A549 (cell line): ENCODE results near the gene IFNA1. TPM values are rescaled to one million over a fixed set of nuclear protein-coding genes. Genes with fewer than 3 reads are reported as not detected.
A peak's percentile ranks its signal among the peaks of the same experiment; 100 is the strongest.

Experiments used
- ATAC-seq, 2 experiments: fragments of 200-7000 bp in 1 of 2; fragments of >200 bp in 1 of 2; cut with Nextera tagmentation in 1 of 2; cut with Tn5 transposase in 1 of 2; 3 replicates each; pipeline versions ENCODE4 v1.8.0 to v1.9.1; 2018 to 2020; ENCODE audit warnings: mild to moderate bottlenecking in 1 of 2, moderate library complexity in 1 of 2
- CTCF ChIA-PET: fragments of 300-600 bp; sonication (Branson Sonifier 250); formaldehyde crosslinking; extraction: SDS; loops from one replicate; lab custom pipeline; 2021; ENCODE audit warnings: antibody characterized with exemption, inconsistent platforms; lab: Yijun Ruan, JAX
- POLR2A ChIA-PET: fragments of 350-600 bp; formaldehyde crosslinking; extraction: SDS; loops from one replicate; lab custom pipeline; 2021; ENCODE audit warnings: antibody characterized with exemption, inconsistent platforms; lab: Yijun Ruan, JAX
- DNase-seq, 2 experiments: peaks; one replicate each; pipeline versions ENCODE4 v3.0.0 to v3.0.0-alpha.2; 2011 to 2016; ENCODE audit warnings: low read depth in 1 of 2, low spot score in 1 of 2
- FAIRE-seq: peaks from 2 replicates; lab custom pipeline; 2011; peaks lifted over from hg19 to GRCh38; lab: Jason Lieb, UNC
- H3K27ac ChIP-seq, 2 experiments: fragments of >200 bp; sonication (Bioruptor Twin); formaldehyde crosslinking; 3 replicates each; pipeline ENCODE4 v1.5.1; 2016 to 2017
- H3K4me1 ChIP-seq: fragments of >200 bp; sonication (Bioruptor Twin); formaldehyde crosslinking; 3 replicates; pipeline ENCODE4 v1.6.1; 2016
- H3K4me2 ChIP-seq: fragments of >200 bp; sonication (Bioruptor Twin); formaldehyde crosslinking; 3 replicates; pipeline ENCODE4 v1.6.1; 2016
- H3K4me3 ChIP-seq: fragments of >200 bp; sonication (Bioruptor Twin); formaldehyde crosslinking; 3 replicates; pipeline ENCODE4 v1.5.1; 2016
- H3K9me3 ChIP-seq: fragments of >200 bp; sonication (Bioruptor Twin); formaldehyde crosslinking; 3 replicates; pipeline ENCODE4 v1.6.1; 2016
- CTCF ChIP-seq: fragments of >200 bp; sonication (Bioruptor Twin); formaldehyde crosslinking; IDR thresholded peaks from 3 replicates; pipeline ENCODE4 v1.5.1; 2016
- GATA3 ChIP-seq: IDR thresholded peaks from 2 replicates; pipeline ENCODE4 v1.6.1; 2012; ENCODE audit warnings: borderline replicate concordance
- HOXA7 ChIP-seq: fragments of 250-450 bp; sonication (Bioruptor Pico); IDR thresholded peaks from 2 replicates; pipeline ENCODE4 v1.5.0; 2020; ENCODE audit warnings: mild to moderate bottlenecking, moderate library complexity
- KDM5A ChIP-seq: fragments of 200-600 bp; sonication (generic); IDR thresholded peaks from 2 replicates; pipeline ENCODE4 v1.6.1; 2016; ENCODE audit warnings: antibody characterized with exemption, mild to moderate bottlenecking
- MAFK ChIP-seq: fragments of 450-650 bp; IDR thresholded peaks from 2 replicates; pipeline ENCODE4 v1.6.1; 2014; ENCODE audit not compliant: partially characterized antibody
- MAX ChIP-seq: IDR thresholded peaks from 2 replicates; pipeline ENCODE4 v1.6.1; 2012
- NFE2L2 ChIP-seq: fragments of 150-350 bp; conservative IDR thresholded peaks from 2 replicates; pipeline ENCODE4 v1.6.1; 2014; ENCODE audit warnings: low read length
- RAD21 ChIP-seq, 2 experiments: fragments of >200 bp in 1 of 2; sonication (Bioruptor Twin) in 1 of 2; formaldehyde crosslinking in 1 of 2; IDR thresholded peaks in 1 of 2; conservative IDR thresholded peaks in 1 of 2; 2 replicates in 1 of 2; 3 replicates in 1 of 2; pipeline ENCODE4 v1.6.1; 2012 to 2018; ENCODE audit warnings: inconsistent platforms in 1 of 2
- RARB ChIP-seq: fragments of 250-450 bp; sonication (Bioruptor Pico); IDR thresholded peaks from 2 replicates; pipeline ENCODE4 v1.8.0; 2021; ENCODE audit warnings: mild to moderate bottlenecking, moderate library complexity
- REST ChIP-seq: fragments of 200-600 bp; sonication (generic); IDR thresholded peaks from 2 replicates; pipeline ENCODE4 v1.6.1; 2016; ENCODE audit warnings: antibody characterized with exemption, mild to moderate bottlenecking, moderate library complexity
- RFX5 ChIP-seq: fragments of 450-650 bp; IDR thresholded peaks from 2 replicates; pipeline ENCODE4 v1.7.1; 2014; ENCODE audit warnings: antibody characterized with exemption, mild to moderate bottlenecking, moderate library complexity
- RNF2 ChIP-seq: fragments of 200-600 bp; sonication (generic); IDR thresholded peaks from 2 replicates; pipeline ENCODE4 v1.6.1; 2016; ENCODE audit warnings: low read depth, mild to moderate bottlenecking, antibody characterized with exemption, moderate library complexity, borderline replicate concordance
- SMC3 ChIP-seq: fragments of >200 bp; sonication (Bioruptor Twin); formaldehyde crosslinking; IDR thresholded peaks from 3 replicates; pipeline ENCODE4 v1.6.1; 2018; ENCODE audit warnings: inconsistent platforms
- ZFP36 ChIP-seq: fragments of 450-650 bp; IDR thresholded peaks from 2 replicates; pipeline ENCODE4 v1.6.1; 2014; ENCODE audit warnings: borderline replicate concordance; ENCODE audit not compliant: partially characterized antibody
- polyA plus RNA-seq, 4 experiments: library from polyadenylated mRNA; depleted of rRNA in 3 of 4; stranded (reverse); fragments of >200 nt; fragmentation: RNase III in 1 of 4; extraction: RNeasy Plus Mini Kit Qiagen cat#74134 plus additional on column Dnase treatment in 1 of 4; gene quantifications; 2 replicates in 3 of 4; 3 replicates in 1 of 4; pipeline ENCODE4 v1.2.3, GENCODE V29; 2011 to 2017

Gene IFNA1
- polyA plus RNA-seq, 2 of the 4 experiments (the other 2 are of a cell fraction): not detected

- no peak for TF ChIP-seq MAX
- no peak for TF ChIP-seq RFX5
- no peak for TF ChIP-seq GATA3
- TF ChIP-seq RNF2: no peak
- TF ChIP-seq ZFP36: no peak
Observed at GRCh38 chr9:21465138-21465537, 24.9 kb downstream of the IFNA1 start (continued).

- CTCF ChIA-PET: interaction anchor here (0.6 to 1.3 kb wide), 11 partner anchors 9 to 330 kb away, joined by 3 to 5 read pairs (median 4); no protein-coding TSS in a partner anchor
- peak in 1 of 2 experiments; percentile 81; a peak in 3 of 6 replicates for ATAC-seq
- POLR2A ChIA-PET: interaction anchor here (0.6 kb wide), 1 partner anchor 196 kb away, joined by 3 read pairs; no protein-coding TSS in a partner anchor
Observed at GRCh38 chr9:21465859-21466518, 25.8 kb downstream of the IFNA1 start.

More at GRCh38 chr9:21465859-21466518, 25.8 kb downstream of the IFNA1 start:
- DNase-seq: peak; percentile 56 to 70
- H3K9me3 ChIP-seq: peaks cover 33% of the 10 kb centered on the region
- no peak overlapping the region for H3K4me2 ChIP-seq
- no peak overlapping the region for H3K27ac ChIP-seq
- no peaks in the 10 kb centered on the region for H3K4me1 ChIP-seq
- peak; percentile 40; the same call in 1 of the 3 replicates for TF ChIP-seq SMC3
- peak; percentile 59 to 86 for TF ChIP-seq RAD21 (conservative IDR thresholded peaks at IDR 0.05 in 1 of 2, IDR thresholded peaks at IDR 0.05 in 1 of 2)
- TF ChIP-seq KDM5A: no peak
- TF ChIP-seq NFE2L2: no peak
- peak; percentile 56 for TF ChIP-seq CTCF
- no peak for TF ChIP-seq GATA3
- no peak for TF ChIP-seq REST
- TF ChIP-seq HOXA7: no peak
- no peak for TF ChIP-seq RARB (CRISPR knock-in tag)
- TF ChIP-seq RNF2: no peak
- TF ChIP-seq MAFK: no peak
- peak; percentile 51 for FAIRE-seq
- no peak overlapping the region for H3K4me3 ChIP-seq
